ENCODE results near the gene PTPN18. TPM values are rescaled to one million over a fixed set of nuclear protein-coding genes. Genes with fewer than 3 reads are reported as not detected.
"Not testable (repeated sequence)": the region's sequence is repeated elsewhere in the genome, so short reads cannot be mapped to it uniquely, and the experiment has no call there.

PTPN18 gene
- total RNA-seq, 1 experiment from 2014 or later = 24.4 TPM

- in situ Hi-C loops (cut with HindIII; ENCODE audit: low sequenced_read_pairs) = no loop called here
- no peak for DNase-seq (ENCODE audit: low spot score)
These were observed 37.6 kb downstream of the PTPN18 start for GRCh38 chr2:130393318-130393910.

- DNase-seq (ENCODE audit: low spot score); in situ Hi-C loops (cut with HindIII; ENCODE audit: low sequenced_read_pairs): not testable (repeated sequence)
These were observed 50.4 kb downstream of the PTPN18 start for GRCh38 chr2:130406280-130406679.

GRCh38 chr2:130416693-130417092 lies 60.8 kb downstream of the PTPN18 start:
- in situ Hi-C loops (cut with HindIII; ENCODE audit: low sequenced_read_pairs); DNase-seq (ENCODE audit: low spot score): not testable (repeated sequence)

GRCh38 chr2:130418845-130419244 lies 63.0 kb downstream of the PTPN18 start:
- in situ Hi-C loops (cut with HindIII; ENCODE audit: low sequenced_read_pairs); DNase-seq (ENCODE audit: low spot score): not testable (repeated sequence)

Other genes with a start within 250 kb of the PTPN18 start
- 0.10 TPM in 1 of 2 replicates, not detected in the other for gene POTEF, start 226.8 kb upstream of the PTPN18 start, total RNA-seq (2014; rRNA removed; shearing (Covaris generic))
- gene CCDC74B, start 210.9 kb upstream of the PTPN18 start, total RNA-seq (2014; rRNA removed; shearing (Covaris generic)) = 71.6 and 76.7 TPM in 2 replicates
- gene SMPD4, start 174.5 kb upstream of the PTPN18 start, total RNA-seq (2014; rRNA removed; shearing (Covaris generic)) = 52.7 and 63.9 TPM in 2 replicates
- gene MZT2B, start 173.8 kb upstream of the PTPN18 start, total RNA-seq (2014; rRNA removed; shearing (Covaris generic)) = 259 and 438 TPM in 2 replicates
- not detected in 2 replicates for gene TUBA3E, start 157.6 kb upstream of the PTPN18 start, total RNA-seq (2014; rRNA removed; shearing (Covaris generic))
- 84.2 and 100 TPM in 2 replicates for gene IMP4, start 13.2 kb upstream of the PTPN18 start, total RNA-seq (2014; rRNA removed; shearing (Covaris generic))
- under 0.01 TPM in 1 of 2 replicates, not detected in the other for gene POTEI, start 153.3 kb downstream of the PTPN18 start, total RNA-seq (2014; rRNA removed; shearing (Covaris generic))
- gene CFC1B, start 165.2 kb downstream of the PTPN18 start, total RNA-seq (2014; rRNA removed; shearing (Covaris generic)) = not detected in 2 replicates
- gene CFC1, start 243.5 kb downstream of the PTPN18 start, total RNA-seq (2014; rRNA removed; shearing (Covaris generic)) = not detected in 2 replicates